Right atrium auricular region (tissue), 2 donors: ENCODE measurements around the gene NUP88. TPM values are rescaled to one million over a fixed set of nuclear protein-coding genes. Genes with fewer than 3 reads are reported as not detected.

ENCODE experiments used
- DNase-seq: peaks from one replicate; pipeline ENCODE4 v3.0.0-alpha.2; 2019; ENCODE audit warnings: low spot score
- H3K27ac ChIP-seq, 2 donors: fragments of 200-600 bp; sonication (generic); 1 replicate in 1 of 2; 2 replicates in 1 of 2; pipeline ENCODE4 v1.5.1; 2016 to 2019
- H3K27me3 ChIP-seq, 2 donors: fragments of 200-600 bp; sonication (generic); one replicate each; pipeline versions ENCODE4 v1.5.1 to v1.6.0; 2017 to 2019
- H3K36me3 ChIP-seq: fragments of 200-600 bp; sonication (generic); one replicate; pipeline ENCODE4 v1.5.1; 2016
- H3K4me1 ChIP-seq, 2 donors: fragments of 200-600 bp; sonication (generic); one replicate each; pipeline versions ENCODE4 v1.5.1 to v1.6.0; 2017 to 2019
- H3K4me3 ChIP-seq, 2 donors: fragments of 200-600 bp; sonication (generic); 1 replicate in 1 of 2; 2 replicates in 1 of 2; pipeline ENCODE4 v1.5.1; 2017 to 2019; ENCODE audit warnings: mild to moderate bottlenecking in 1 of 2, moderate library complexity in 1 of 2
- H3K9me3 ChIP-seq, 2 donors: fragments of 200-600 bp; sonication (generic); one replicate each; pipeline ENCODE4 v1.5.1; 2019
- CTCF ChIP-seq, 2 donors: fragments of 200-600 bp; sonication (generic); IDR thresholded peaks; one replicate each; pipeline ENCODE4 v1.5.1; 2019; ENCODE audit warnings: antibody characterized with exemption in 2 of 2
- total RNA-seq, 2 donors: library from RNA; depleted of rRNA; stranded (reverse); fragments of >200 nt; gene quantifications; one replicate each; pipeline ENCODE4 v1.1.0, GENCODE V29; 2016

Gene NUP88
- total RNA-seq, 2 donors from 2014 or later: 21.7 to 48.2 TPM

- Histone ChIP-seq H3K27me3 (no peaks in the 10 kb centered on the region), H3K27ac (no peak overlapping the region), H3K9me3 (no peaks in the 10 kb centered on the region), H3K36me3 (peaks cover 61% of the 10 kb centered on the region), H3K4me1 (no peaks in the 10 kb centered on the region), H3K4me3 (no peak overlapping the region)
- no peak for DNase-seq
- no peak for TF ChIP-seq CTCF (IDR thresholded peaks at IDR 0.05)
These were observed 54.8 kb downstream of the NUP88 start for GRCh38 chr17:5364696-5365095.

- no peak for DNase-seq
- TF ChIP-seq CTCF (IDR thresholded peaks at IDR 0.05): no peak
- Histone ChIP-seq H3K27me3 (no peaks in the 10 kb centered on the region), H3K9me3 (no peaks in the 10 kb centered on the region), H3K4me3 (no peak overlapping the region), H3K4me1 (no peaks in the 10 kb centered on the region), H3K27ac (no peak overlapping the region), H3K36me3 (peaks cover 56% of the 10 kb centered on the region)
These were observed 55.3 kb downstream of the NUP88 start for GRCh38 chr17:5364156-5364555.

GRCh38 chr17:5362162-5362811 is 57.2 kb downstream of the NUP88 start:
- Histone ChIP-seq H3K27me3 (no peaks in the 10 kb centered on the region), H3K36me3 (peaks cover 58% of the 10 kb centered on the region), H3K9me3 (no peaks in the 10 kb centered on the region), H3K4me3 (no peak overlapping the region), H3K4me1 (no peaks in the 10 kb centered on the region), H3K27ac (no peak overlapping the region)
- no peak for DNase-seq
- no peak for TF ChIP-seq CTCF (IDR thresholded peaks at IDR 0.05)

- Histone ChIP-seq H3K4me3 (no peak overlapping the region), H3K4me1 (no peaks in the 10 kb centered on the region)
These were observed 58.0 kb downstream of the NUP88 start for GRCh38 chr17:5361426-5361825.

GRCh38 chr17:5355421-5356129 is 63.9 kb downstream of the NUP88 start:
- Histone ChIP-seq H3K27me3 (no peaks in the 10 kb centered on the region), H3K4me3 (no peak overlapping the region), H3K27ac (peak overlapping the region; percentile 2 to 62), H3K9me3 (no peaks in the 10 kb centered on the region), H3K36me3 (peaks cover 67% of the 10 kb centered on the region), H3K4me1 (no peaks in the 10 kb centered on the region)
- DNase-seq: no peak
- no peak for TF ChIP-seq CTCF (IDR thresholded peaks at IDR 0.05)

More at GRCh38 chr17:5361426-5361825, 58.0 kb downstream of the NUP88 start:
- Histone ChIP-seq H3K27me3 (no peaks in the 10 kb centered on the region), H3K36me3 (peaks cover 57% of the 10 kb centered on the region), H3K9me3 (no peaks in the 10 kb centered on the region), H3K27ac (no peak overlapping the region)
- TF ChIP-seq CTCF (IDR thresholded peaks at IDR 0.05): no peak
- no peak for DNase-seq
